Heart left ventricle (tissue), 13 donors: ENCODE data around the gene MFGE8.
"Not testable (repeated sequence)": the region's sequence is repeated elsewhere in the genome, so short reads cannot be mapped to it uniquely, and the experiment has no call there.

Experiments
- CTCF ChIP-seq, 12 donors: fragments of 200-600 bp; sonication (generic) in 4 of 12; IDR thresholded peaks; one replicate each; pipeline versions ENCODE4 v1.5.0 to v1.8.0; 2018 to 2022; ENCODE audit warnings: antibody characterized with exemption in 12 of 12, mild to moderate bottlenecking in 5 of 12
- POLR2A ChIP-seq, 2 donors: fragments of 450-650 bp; IDR thresholded peaks; one replicate each; pipeline ENCODE4 v1.6.1; 2017; ENCODE audit warnings: antibody characterized with exemption in 2 of 2, mild to moderate bottlenecking in 2 of 2, moderate library complexity in 2 of 2
- donor health status: ischemic (EF 13 %, LVEDD 7.1; RV severe dilation, severe dysfunction).
- donor health status: DM: no; HTN: yes; CAD: no.
- donor health status: DM: no; HTN: no; CAD: no.
- donor health status: ischemic (EF 25% LVEDD 6.9; RV normal size, moderate dysfunction).
- donor health status: ischemic (EF 25% LVEDD 5.7; RV mildly dilated, moderate dysfunction).
- donor health status: ischemic (EF 35%, LVEDD 5.7; RV mildly dilated, moderate dysfunction).
- donor health status: nonischemic (EF 11% LVEDD 7.7; RV severe dilation, severe dysfunction).
- donor health status: DM: yes; HTN: yes; CAD: no.
- donor health status: PGD.
- donor health status: ischemic (EF 29% LVEDD 5.4; RV normal size, mild dysfunction).
- donor health status: nonischemic (EF 23%, LVEDD 6.1; RV moderate dilation, normal function).

- TF ChIP-seq CTCF, POLR2A (IDR thresholded peaks at IDR 0.05): not testable (repeated sequence)
These were observed 16.3 kb upstream of the MFGE8 start for GRCh38 chr15:88929358-88930098.
